Stimulated activated CD8-positive, alpha-beta memory T cell treated with anti-CD3 and anti-CD28 coated beads, Interleukin-15, amount 100 ng/mL, for 4 hours (primary cell): Measurements from ENCODE around the gene GABRG3.
"Not testable (repeated sequence)": the region's sequence is repeated elsewhere in the genome, so short reads cannot be mapped to it uniquely, and the experiment has no call there.

ENCODE experiments used
- DNase-seq, 2 donors: peaks; one replicate each; pipeline ENCODE4 v3.0.0-alpha.2; 2020; ENCODE audit warnings: low read depth in 2 of 2

GABRG3 gene

GRCh38 chr15:27175472-27176153 is 204.6 kb downstream of the GABRG3 start:
- DNase-seq: no peak

DNA sequence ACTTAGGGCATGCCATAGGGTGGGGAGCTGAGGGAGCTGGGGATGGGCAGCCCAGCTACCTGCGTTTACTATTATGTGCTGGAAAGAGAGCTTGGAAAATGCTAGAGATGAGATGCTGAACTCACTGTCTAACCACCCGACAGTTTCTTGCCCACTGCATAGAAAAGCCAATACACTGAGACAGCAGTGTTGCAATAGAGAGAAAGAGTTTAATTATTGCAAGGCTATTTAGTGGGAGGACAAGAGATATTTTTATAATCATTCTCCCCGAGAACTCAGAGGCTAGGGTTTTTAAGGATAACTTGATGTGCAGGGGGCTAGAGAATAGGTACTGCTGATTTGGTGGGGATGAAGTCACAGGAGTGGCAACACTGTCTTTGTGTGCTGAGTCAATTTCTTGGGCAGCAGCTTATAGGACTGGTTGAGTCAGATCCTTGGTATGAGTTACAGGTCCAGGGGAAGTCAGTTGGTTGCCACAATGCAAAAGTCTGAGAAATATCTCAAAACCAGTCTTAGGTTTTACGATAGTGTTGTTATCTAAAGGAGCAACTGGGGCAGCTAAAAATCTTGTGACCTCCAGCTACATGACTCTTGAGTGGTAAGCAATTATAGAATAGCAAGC is 205.9 kb downstream of the GABRG3 start:
- no peak for DNase-seq

DNA sequence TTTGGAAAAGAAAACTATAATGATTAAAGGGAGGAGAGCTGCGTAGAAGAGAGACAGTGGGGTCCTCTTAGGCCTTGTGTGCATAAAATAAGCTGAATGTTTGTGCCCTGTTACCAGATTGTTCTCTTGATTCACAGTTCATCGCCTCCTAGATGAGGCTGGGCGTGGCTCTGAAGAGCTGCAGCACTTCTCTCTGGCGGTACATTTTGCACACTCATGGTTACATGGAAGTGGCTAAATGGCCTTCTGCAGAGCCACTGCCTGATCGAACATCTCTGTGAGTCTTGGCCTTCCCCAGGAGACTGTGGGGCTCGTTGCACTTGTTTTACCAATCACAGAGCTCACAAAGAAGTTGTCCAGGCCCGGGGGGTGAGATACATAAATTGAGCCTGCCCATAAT is 208.8 kb downstream of the GABRG3 start:
- DNase-seq: no peak

GRCh38 chr15:27182561-27183110 is 211.7 kb downstream of the GABRG3 start:
- DNase-seq: no peak

DNA sequence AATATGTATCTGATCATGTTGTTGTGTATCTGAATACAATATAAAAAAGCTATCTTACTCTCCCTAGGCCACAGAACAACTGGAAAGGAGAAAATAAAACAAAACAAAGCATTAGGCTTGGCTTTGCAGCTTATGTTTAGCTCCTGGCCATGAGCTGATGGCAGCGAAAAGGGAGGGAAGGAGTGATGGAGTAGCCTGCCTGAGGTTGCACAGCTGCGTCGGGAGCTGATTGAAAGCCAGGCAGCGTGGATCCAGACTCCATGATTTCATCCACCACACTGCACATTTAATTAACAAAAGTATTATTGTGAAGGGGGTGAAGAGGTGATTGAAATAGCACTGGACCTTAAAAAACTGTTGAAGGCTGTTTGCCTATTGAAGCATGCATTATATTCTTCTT is 212.2 kb downstream of the GABRG3 start:
- DNase-seq: no peak

GRCh38 chr15:27191515-27191914 is 220.5 kb downstream of the GABRG3 start:
- DNase-seq: not testable (repeated sequence)

DNA sequence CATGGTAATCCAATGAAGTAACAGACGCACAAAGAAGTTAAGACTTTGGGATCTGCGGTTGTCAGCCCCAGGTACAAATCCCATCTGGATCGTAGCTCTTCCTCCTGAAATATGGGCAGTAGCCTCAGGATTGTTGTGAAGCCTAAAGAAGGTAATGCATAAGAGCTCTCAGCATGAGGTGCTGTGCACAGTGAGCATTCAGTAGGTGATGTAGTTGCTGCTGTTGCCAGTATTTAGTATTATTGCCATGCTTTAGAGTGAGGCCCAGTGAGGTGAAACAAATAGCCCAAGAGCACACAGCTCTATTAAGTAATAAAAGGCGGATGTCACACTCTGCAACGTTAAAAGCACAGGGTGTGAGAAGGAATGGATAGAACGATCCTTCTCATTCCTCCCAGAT is 225.7 kb downstream of the GABRG3 start:
- DNase-seq: no peak

DNA sequence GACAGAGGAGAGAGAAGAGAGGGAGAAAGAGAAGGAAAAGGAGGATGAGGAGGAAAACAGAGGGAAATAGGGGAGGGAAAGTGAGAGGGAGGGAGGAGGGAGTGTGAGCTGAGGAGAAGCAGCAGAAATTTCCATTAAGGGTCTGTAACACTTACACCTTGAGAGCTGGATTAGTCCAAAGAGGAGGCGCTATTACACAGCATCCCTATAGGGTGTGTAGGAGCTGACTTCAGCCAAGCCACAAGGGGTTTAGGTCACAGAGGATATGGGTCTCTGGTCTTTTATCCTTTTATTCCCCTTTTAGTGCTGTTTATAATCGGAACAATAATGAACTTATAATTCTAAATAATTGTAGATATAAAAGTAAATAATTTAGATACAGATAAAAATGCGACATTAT is 230.4 kb downstream of the GABRG3 start:
- DNase-seq: no peak

DNA sequence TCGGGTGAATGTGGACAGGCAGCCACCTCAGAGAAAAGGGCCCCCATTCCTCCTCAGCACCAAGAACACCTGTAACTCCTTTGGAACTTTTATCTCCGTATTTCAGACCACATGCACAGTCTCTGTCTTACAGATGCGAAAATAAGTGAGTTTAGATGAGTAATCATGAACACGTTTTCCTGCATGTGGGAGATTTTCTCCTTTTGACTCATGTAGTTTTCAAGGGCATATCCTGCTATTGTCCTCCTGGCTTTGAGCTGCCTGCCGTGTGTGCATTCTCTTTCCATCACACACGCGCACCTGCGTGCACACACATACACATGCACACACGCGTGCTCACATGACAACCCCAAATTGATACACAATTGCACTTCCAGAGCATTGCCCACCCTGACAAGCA is 239.2 kb downstream of the GABRG3 start:
- DNase-seq: no peak

DNA sequence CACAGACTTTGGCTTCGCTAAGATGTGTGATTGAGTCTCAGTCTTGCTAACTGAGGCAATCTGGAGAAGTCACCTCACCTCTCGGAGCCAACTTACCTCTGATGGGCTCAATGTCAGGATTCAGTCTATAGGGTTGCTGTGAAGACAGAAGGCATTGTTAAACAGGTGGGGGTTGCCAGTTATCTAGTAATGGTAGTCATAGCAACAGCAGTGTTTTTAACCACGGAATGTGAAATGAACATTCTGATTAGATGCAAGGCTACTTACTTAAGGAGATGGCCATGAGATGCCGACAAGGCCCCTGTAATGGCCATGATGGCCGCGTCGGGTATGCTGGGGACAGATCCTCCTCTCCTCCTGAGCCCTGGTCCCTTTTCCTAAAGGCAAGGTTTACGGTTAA is 243.1 kb downstream of the GABRG3 start:
- no peak for DNase-seq

- no peak for DNase-seq
These were observed 244.0 kb downstream of the GABRG3 start for GRCh38 chr15:27214961-27215360.

GRCh38 chr15:27218426-27218825 is 247.4 kb downstream of the GABRG3 start:
- no peak for DNase-seq

DNA sequence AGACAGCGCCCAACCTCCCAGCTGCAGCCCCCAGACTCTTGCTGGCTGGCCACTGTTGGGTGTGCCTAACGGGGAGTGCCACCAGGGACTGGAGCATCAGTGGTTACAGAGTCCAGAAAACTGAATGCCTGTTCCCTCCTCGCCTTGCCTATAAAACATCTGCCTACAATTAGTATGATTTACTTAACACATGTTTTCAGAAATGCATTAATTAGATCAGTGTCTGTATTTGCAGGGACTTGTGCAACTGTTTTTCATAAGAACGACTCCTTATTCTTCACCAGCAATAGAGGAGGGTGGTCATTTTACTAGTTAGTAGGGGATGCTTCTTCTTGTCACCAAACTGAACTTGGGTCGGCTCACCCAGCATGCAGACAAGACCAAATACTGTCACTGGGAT is 248.7 kb downstream of the GABRG3 start:
- DNase-seq: no peak

DNA sequence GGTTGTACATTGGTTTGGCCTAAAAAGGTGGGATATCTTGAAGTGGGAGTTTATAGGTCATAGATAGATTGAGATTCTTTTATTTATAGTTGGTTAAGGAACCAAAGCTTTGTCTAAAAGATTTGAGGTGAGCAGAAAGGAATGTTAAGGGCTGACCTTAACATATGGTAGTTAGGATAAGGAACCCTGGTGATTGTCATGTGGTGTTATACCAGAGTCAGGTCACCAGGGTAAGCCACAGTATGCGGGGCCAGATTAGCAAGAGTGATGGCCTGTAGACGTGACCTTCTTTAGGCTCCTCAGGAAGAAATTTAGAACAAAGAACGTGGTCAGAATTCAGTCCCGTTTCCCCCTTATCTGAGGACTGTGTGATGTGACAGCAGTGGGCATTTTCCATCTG is 249.2 kb downstream of the GABRG3 start:
- DNase-seq: no peak

DNA sequence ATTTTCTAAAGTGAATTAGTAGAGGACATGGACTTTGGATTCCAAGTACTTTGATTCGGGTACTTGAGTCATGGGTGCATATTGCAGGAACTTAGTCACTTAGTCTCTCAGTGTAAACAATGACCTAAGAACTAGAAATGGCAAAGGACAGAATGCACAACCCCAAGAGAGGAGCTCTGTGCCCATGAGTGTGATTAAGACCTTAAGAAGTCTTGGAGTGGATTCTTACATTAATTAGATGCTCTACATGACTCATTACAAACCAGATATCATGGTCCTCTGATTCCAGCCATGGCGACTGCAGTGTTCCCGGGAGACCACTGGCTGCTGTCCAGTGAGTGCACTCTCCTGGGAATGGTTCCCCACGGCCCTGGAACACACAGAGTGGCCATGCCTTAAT is 251.5 kb downstream of the GABRG3 start:
- no peak for DNase-seq

DNA sequence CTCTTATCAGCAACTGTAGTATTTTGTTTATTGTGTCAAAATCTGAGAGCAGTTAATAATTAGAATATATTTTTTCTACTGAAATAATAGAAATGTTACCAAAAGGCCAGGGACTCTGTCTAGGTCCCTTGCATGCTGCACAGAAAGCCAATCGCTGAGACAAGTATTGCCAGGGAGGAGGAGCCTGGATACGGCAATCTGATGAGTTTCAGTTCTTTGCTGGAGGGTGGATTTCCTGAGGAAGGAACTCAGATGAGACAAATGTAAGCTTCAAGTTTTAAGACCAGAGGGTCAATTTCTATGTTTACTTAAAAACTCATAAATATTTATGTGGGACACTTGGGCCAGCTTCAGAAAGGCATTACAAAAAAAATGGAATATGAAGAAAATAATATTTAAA is 252.2 kb downstream of the GABRG3 start:
- no peak for DNase-seq

DNA sequence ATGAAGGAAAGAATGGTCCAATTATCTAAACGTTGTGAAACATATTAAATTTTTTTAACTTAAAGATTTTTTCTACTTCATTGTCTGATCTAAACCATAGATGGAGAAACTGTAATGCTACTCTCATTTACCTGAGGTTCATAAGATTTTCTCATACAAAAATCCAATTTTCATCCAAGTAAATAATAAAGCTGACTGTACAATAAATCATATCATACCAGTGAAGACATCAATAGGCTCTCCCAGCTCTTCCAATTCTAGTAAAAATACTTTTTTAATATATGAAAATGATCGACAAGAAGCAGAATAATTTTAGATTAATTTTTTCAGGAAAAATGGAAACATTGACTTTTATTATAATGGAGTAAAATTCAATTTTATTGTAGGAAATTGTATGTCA is 260.8 kb downstream of the GABRG3 start:
- DNase-seq: no peak

GRCh38 chr15:27232876-27233275 is 261.9 kb downstream of the GABRG3 start:
- no peak for DNase-seq

GRCh38 chr15:27234593-27234992 is 263.6 kb downstream of the GABRG3 start:
- no peak for DNase-seq

- DNase-seq: no peak
These were observed 264.2 kb downstream of the GABRG3 start for GRCh38 chr15:27235161-27235560.

GRCh38 chr15:27235681-27236080 is 264.7 kb downstream of the GABRG3 start:
- DNase-seq: no peak

DNA sequence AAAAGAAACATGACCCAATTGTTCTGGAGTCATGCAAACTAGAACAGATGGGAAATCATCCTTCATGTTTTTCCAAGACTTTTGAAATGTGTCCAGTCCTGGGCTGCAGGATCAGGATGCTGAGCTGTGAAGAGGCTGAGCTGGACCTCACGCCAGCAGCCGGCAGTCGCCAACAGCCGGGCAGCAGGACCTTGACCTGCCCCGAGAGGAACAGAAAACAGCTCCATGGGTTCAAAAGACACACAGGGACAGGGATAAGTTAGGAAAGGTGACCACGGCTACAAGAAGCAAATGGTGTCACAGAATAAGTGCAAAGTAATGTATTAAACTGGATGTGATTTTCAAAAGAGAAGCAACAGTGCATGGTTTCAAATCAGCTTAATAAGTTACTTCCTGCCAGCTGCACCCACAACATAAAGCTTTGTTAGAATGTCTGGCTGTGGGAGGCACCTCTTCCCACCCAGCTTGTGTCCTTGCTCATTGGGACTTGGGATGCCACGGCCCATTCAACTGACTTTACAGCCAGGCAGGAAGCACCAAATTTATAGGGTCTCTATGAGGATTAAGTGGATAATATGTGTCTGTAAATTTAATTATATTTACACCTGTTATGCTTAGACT is 266.4 kb downstream of the GABRG3 start:
- no peak for DNase-seq

GRCh38 chr15:27238209-27238608 is 267.2 kb downstream of the GABRG3 start:
- no peak for DNase-seq
